GM18867 (cell line): Measurements from ENCODE around the gene GJA9.
"Not testable (repeated sequence)": the region's sequence is repeated elsewhere in the genome, so short reads cannot be mapped to it uniquely, and the experiment has no call there.

Source experiments
- ATAC-seq: cut with Tn5 transposase; IDR thresholded peaks from one replicate; pipeline ENCODE4 v1.9.1; 2021; ENCODE audit warnings: mild to moderate bottlenecking, moderate library complexity; ENCODE audit not compliant: unreplicated experiment

The GJA9 gene

GRCh38 chr1:38875811-38876210 lies 5.6 kb downstream of the GJA9 start:
- no peak for ATAC-seq

GRCh38 chr1:38873027-38873969 lies 8.1 kb downstream of the GJA9 start, which contains the start of gene MYCBP:
MYCBP (minus strand) TSS chr1:38873348; CDS start chr1:38873305, 43 bp downstream.
- peak; percentile 98 for ATAC-seq

GRCh38 chr1:38872401-38873026 lies 8.9 kb downstream of the GJA9 start:
- ATAC-seq, result peak; percentile 16

- ATAC-seq, result no peak
These were observed 10.4 kb downstream of the GJA9 start for GRCh38 chr1:38870996-38871395.

- ATAC-seq, result no peak
These were observed 14.2 kb downstream of the GJA9 start for GRCh38 chr1:38867208-38867607.

- no peak for ATAC-seq
These were observed 16.2 kb downstream of the GJA9 start for GRCh38 chr1:38865112-38865715.

- ATAC-seq, result no peak
These were observed 21.0 kb downstream of the GJA9 start for GRCh38 chr1:38860454-38860795.

- peak; percentile 91 for ATAC-seq
These were observed 21.6 kb downstream of the GJA9 start, which contains the start of gene RRAGC for GRCh38 chr1:38859561-38860453. RRAGC (minus strand) TSS chr1:38859772; CDS start chr1:38859646, 126 bp downstream.

GRCh38 chr1:38858833-38859560 lies 22.4 kb downstream of the GJA9 start:
- ATAC-seq, result peak; percentile 33

- ATAC-seq, result peak; percentile 68
These were observed 28.6 kb downstream of the GJA9 start for GRCh38 chr1:38852780-38853179.

GRCh38 chr1:38848071-38848470 lies 33.3 kb downstream of the GJA9 start:
- ATAC-seq, result no peak

GRCh38 chr1:38846210-38846609 lies 35.2 kb downstream of the GJA9 start:
- ATAC-seq, result no peak

- ATAC-seq, result not testable (repeated sequence)
These were observed 36.3 kb downstream of the GJA9 start for GRCh38 chr1:38845088-38845487.

GRCh38 chr1:38840281-38840680 lies 41.1 kb downstream of the GJA9 start:
- no peak for ATAC-seq

GRCh38 chr1:38839363-38839762 lies 42.0 kb downstream of the GJA9 start:
- ATAC-seq, result no peak

- ATAC-seq, result not testable (repeated sequence)
These were observed 45.1 kb downstream of the GJA9 start for GRCh38 chr1:38836316-38836715.

GRCh38 chr1:38834937-38835827 lies 46.2 kb downstream of the GJA9 start:
- ATAC-seq, result no peak

- no peak for ATAC-seq
These were observed 47.1 kb downstream of the GJA9 start for GRCh38 chr1:38834221-38834782.

GRCh38 chr1:38833146-38833545 lies 48.2 kb downstream of the GJA9 start:
- no peak for ATAC-seq
